PC-9 (cell line): Measurements from ENCODE around the gene OSBPL8.

Experiments
- CTCF ChIP-seq: fragments of 200-600 bp; sonication (generic); conservative IDR thresholded peaks from 2 replicates; pipeline ENCODE4 v1.6.1; 2017; ENCODE audit warnings: mixed run types, antibody characterized with exemption, mild to moderate bottlenecking, moderate library complexity
- EZH2 ChIP-seq: fragments of 200-600 bp; sonication (generic); IDR thresholded peaks from 2 replicates; pipeline ENCODE4 v1.8.0; 2017; ENCODE audit warnings: antibody characterized with exemption, low read depth

DNA sequence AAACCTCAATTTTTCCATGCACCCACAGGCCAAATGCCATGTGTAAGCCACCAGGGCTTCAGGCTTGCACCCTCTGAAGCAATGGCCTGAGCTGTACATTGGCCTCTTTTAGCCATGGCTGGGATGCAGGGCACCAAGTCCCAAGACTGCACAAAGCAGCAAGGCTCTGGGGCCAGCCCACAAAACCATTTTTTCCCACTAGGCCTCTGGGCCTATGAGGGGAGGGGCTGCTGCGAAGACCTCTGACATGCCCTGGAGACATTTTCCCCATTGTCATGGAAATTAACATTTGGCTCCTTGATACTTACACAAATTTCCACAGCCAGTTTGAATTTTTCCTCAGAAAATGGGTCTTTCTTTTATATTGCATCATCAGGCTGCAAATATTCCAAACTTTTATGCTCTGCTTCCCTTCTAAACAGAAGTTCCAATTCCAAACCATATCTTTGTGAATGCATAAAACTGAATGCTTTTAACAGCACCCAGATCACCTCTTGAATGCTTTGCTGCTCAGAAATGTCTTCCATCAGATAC is 14.3 kb upstream of the OSBPL8 start:
- no peak for TF ChIP-seq CTCF
- no peak for TF ChIP-seq EZH2
